ENCODE results near the gene ARHGAP6.

ARHGAP6 gene

GRCh38 chrX:11386001-11386523, 279.7 kb downstream of the ARHGAP6 start:
- ChIA-PET POLR2A (no interaction called here), CTCF (no interaction called here)
- DNase-seq (ENCODE audit: extremely low spot score): no peak
- no peak for TF ChIP-seq CTCF (IDR thresholded peaks at IDR 0.05; ENCODE audit: control extremely low read depth, extremely low read depth, low read depth, missing control alignments)

- ChIA-PET CTCF (interaction anchor here (1.5 to 2.1 kb wide), 2 partner anchors 9 to 20 kb away, joined by 7 to 18 read pairs; no protein-coding TSS in a partner anchor), POLR2A (no interaction called here)
- no peak for DNase-seq (ENCODE audit: extremely low spot score)
- TF ChIP-seq CTCF (IDR thresholded peaks at IDR 0.05; ENCODE audit: control extremely low read depth, extremely low read depth, low read depth, missing control alignments): no peak
These were observed 282.8 kb downstream of the ARHGAP6 start for GRCh38 chrX:11382930-11383329.

GRCh38 chrX:11381464-11381863, 284.3 kb downstream of the ARHGAP6 start:
- peak; percentile 25 for TF ChIP-seq CTCF (IDR thresholded peaks at IDR 0.05; ENCODE audit: control extremely low read depth, extremely low read depth, low read depth, missing control alignments)
- peak; percentile 9 for DNase-seq (ENCODE audit: extremely low spot score)
- ChIA-PET POLR2A (no interaction called here), CTCF (interaction anchor here (1.0 to 2.9 kb wide), 14 partner anchors 9 to 1410 kb away, joined by 3 to 24 read pairs (median 5); partner anchors contain the start of gene PRPS2)

GRCh38 chrX:11380187-11380844, 285.4 kb downstream of the ARHGAP6 start:
- CTCF ChIA-PET: interaction anchor here (1.0 to 2.9 kb wide), 6 partner anchors 8 to 151 kb away, joined by 3 to 24 read pairs (median 4); no protein-coding TSS in a partner anchor
- DNase-seq (ENCODE audit: extremely low spot score): no peak
- POLR2A ChIA-PET: no interaction called here
- TF ChIP-seq CTCF (IDR thresholded peaks at IDR 0.05; ENCODE audit: control extremely low read depth, extremely low read depth, low read depth, missing control alignments): no peak

GRCh38 chrX:11376163-11376562, 289.6 kb downstream of the ARHGAP6 start:
- POLR2A ChIA-PET: no interaction called here
- no peak for DNase-seq (ENCODE audit: extremely low spot score)
- CTCF ChIA-PET: no interaction called here
- TF ChIP-seq CTCF (IDR thresholded peaks at IDR 0.05; ENCODE audit: control extremely low read depth, extremely low read depth, low read depth, missing control alignments): no peak

- ChIA-PET CTCF (no interaction called here), POLR2A (no interaction called here)
- TF ChIP-seq CTCF (IDR thresholded peaks at IDR 0.05; ENCODE audit: control extremely low read depth, extremely low read depth, low read depth, missing control alignments): no peak
- no peak for DNase-seq (ENCODE audit: extremely low spot score)
These were observed 290.1 kb downstream of the ARHGAP6 start for GRCh38 chrX:11375614-11376119.

Measured in GM10248 (cell line).